Measurements from ENCODE around the gene CNTNAP1.

DNA sequence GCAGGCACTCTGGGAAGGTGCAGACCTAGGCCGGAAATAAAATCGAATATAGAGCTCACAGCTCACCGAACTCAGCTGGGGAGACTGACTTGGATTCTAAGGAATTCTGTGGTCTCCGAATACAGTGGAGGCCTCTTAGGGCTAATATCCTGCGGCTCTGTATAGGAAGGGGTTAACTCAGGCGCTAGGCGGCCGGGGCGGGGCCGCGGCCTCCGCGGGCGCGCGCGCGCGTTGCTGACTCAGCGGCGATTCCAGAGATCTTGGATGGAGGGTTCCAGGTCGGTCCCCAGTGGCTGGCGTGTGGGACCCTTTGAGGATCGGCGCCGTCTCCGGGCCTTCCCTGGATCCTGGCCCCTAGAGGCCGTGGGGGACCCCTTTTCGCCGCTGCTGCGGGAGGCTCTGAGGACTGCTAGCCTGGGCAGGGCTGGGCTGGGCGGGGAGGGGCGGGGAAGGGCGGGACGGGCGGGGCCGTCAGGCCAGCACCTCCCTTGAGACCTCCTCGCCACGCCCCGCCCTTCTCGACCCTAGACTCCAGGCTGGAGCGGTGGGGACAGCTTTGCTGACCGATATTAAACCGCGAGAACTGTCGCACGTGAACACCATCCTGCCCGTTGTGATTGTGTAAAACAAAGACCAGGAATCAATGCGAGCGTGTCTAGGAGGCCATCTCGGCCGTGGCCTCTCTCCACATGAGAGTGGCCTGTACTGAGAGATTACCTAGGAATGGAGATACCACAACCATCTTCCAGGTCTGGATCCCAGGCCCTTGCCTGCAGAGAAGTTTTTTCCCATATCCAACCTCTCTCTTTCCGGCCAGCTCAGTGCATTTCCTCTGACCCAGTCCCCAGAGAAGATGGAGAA, 4.2 kb upstream of the CNTNAP1 start:
- TF ChIP-seq, protein P1, sequence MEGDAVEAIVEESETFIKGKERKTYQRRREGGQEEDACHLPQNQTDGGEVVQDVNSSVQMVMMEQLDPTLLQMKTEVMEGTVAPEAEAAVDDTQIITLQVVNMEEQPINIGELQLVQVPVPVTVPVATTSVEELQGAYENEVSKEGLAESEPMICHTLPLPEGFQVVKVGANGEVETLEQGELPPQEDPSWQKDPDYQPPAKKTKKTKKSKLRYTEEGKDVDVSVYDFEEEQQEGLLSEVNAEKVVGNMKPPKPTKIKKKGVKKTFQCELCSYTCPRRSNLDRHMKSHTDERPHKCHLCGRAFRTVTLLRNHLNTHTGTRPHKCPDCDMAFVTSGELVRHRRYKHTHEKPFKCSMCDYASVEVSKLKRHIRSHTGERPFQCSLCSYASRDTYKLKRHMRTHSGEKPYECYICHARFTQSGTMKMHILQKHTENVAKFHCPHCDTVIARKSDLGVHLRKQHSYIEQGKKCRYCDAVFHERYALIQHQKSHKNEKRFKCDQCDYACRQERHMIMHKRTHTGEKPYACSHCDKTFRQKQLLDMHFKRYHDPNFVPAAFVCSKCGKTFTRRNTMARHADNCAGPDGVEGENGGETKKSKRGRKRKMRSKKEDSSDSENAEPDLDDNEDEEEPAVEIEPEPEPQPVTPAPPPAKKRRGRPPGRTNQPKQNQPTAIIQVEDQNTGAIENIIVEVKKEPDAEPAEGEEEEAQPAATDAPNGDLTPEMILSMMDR (IDR thresholded peaks at IDR 0.05), result no peak
- TF ChIP-seq ZFX (IDR thresholded peaks at IDR 0.05; ENCODE audit: borderline replicate concordance), result no peak

Data from 22Rv1 (cell line).